Measurements from ENCODE around the gene ATRNL1.

ATRNL1 gene

DNA sequence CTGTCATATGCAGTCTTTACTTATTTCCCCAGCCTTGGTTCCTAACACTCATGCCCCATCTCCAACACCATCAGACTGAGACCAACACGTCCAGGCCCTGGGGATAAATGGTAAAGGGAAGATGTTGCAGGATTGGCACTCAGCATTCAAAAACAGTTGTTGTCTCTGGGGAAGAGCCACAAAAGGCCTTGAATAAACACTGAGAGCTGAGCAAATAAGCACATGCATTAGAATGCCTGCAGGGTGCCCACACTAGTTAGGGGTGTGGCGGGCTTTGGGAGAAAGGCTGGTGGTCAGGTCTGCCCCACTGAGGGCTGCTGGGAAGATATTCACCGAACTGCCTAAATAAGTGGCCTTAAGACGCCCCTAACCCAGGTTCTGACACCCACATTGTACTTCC, 788.9 kb downstream of the ATRNL1 start:
- Mint-ChIP-seq H3K36me3 (ENCODE audit: insufficient read depth) (no peaks in the 10 kb centered on the region), H3K9me3 (peaks cover 27% of the 10 kb centered on the region), H3K27me3 (no peaks in the 10 kb centered on the region)

DNA sequence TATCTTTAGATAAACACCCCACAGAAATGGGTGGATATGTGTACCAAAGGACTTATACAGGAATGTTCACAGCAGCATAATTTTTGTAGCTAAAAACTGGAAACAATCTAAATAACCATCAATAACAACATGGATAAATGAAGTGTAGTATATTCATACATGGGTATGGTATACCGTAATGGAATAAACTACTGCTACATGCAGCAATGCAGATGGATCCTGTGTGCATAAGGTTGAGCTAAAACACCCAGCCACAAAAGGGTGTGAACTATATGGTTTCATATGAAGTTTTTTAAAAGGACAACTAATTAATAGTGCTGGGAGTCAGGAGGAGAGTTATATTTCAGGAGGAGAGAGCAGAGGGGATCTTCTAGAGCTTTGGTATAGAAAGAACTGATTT, 790.2 kb downstream of the ATRNL1 start:
- Mint-ChIP-seq H3K36me3 (ENCODE audit: insufficient read depth) (no peaks in the 10 kb centered on the region), H3K4me3 (no peak overlapping the region), H3K27me3 (no peaks in the 10 kb centered on the region), H3K9me3 (peaks cover 38% of the 10 kb centered on the region), H3K4me1 (no peaks in the 10 kb centered on the region), H3K27ac (ENCODE audit: low read depth) (no peak overlapping the region)
- DNase-seq (ENCODE audit: low spot score in 2 of 2): no peak
- ATAC-seq (replicated peaks; ENCODE audit: extremely low read depth, poor library complexity, severe bottlenecking): no peak

More for the DNA sequence above, 788.9 kb downstream of the ATRNL1 start:
- DNase-seq (ENCODE audit: low spot score in 2 of 2): no peak
- Mint-ChIP-seq H3K27ac (ENCODE audit: low read depth) (no peak overlapping the region), H3K4me3 (no peak overlapping the region), H3K4me1 (no peaks in the 10 kb centered on the region)
- no peak for ATAC-seq (replicated peaks; ENCODE audit: extremely low read depth, poor library complexity, severe bottlenecking)

- Mint-ChIP-seq H3K4me1 (no peaks in the 10 kb centered on the region), H3K36me3 (ENCODE audit: insufficient read depth) (no peaks in the 10 kb centered on the region), H3K4me3 (no peak overlapping the region), H3K27me3 (no peaks in the 10 kb centered on the region), H3K27ac (ENCODE audit: low read depth) (no peak overlapping the region), H3K9me3 (peaks cover 45% of the 10 kb centered on the region)
- no peak for ATAC-seq (replicated peaks; ENCODE audit: extremely low read depth, poor library complexity, severe bottlenecking)
- DNase-seq (ENCODE audit: low spot score in 2 of 2): no peak
Measured at GRCh38 chr10:115884331-115884730, 791.2 kb downstream of the ATRNL1 start.

DNA sequence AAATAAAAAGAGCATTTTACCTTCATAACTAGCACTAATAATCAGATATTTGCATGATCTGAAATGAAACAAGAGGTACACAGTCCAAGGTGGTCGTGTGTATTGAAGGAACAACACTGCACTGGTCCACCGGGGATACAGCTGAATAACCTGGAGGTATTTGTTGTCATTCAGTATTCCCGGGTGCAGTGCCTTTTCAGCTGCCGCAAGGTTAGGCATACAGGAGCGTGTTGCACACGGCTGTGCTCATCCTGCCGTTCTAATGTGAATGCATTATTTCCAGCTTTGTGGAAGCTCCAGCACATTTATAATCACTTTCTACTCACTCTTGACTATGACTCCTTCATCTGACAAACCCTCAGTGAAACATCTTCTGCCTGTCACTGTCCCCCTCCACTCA, 802.0 kb downstream of the ATRNL1 start:
- DNase-seq (ENCODE audit: low spot score in 2 of 2) (no peak), ATAC-seq (replicated peaks; ENCODE audit: extremely low read depth, poor library complexity, severe bottlenecking) (no peak)
- peaks cover 16% of the 10 kb centered on the region for H3K9me3 Mint-ChIP-seq
- no peak overlapping the region for H3K4me3 Mint-ChIP-seq
- no peaks in the 10 kb centered on the region for H3K36me3 Mint-ChIP-seq (ENCODE audit: insufficient read depth)
- H3K27ac Mint-ChIP-seq (ENCODE audit: low read depth): no peak overlapping the region
- H3K27me3 Mint-ChIP-seq: no peaks in the 10 kb centered on the region
- H3K4me1 Mint-ChIP-seq: no peaks in the 10 kb centered on the region

- no peaks in the 10 kb centered on the region for H3K4me1 Mint-ChIP-seq
- peaks cover 13% of the 10 kb centered on the region for H3K9me3 Mint-ChIP-seq
- no peak for DNase-seq (ENCODE audit: low spot score in 2 of 2)
- H3K27me3 Mint-ChIP-seq: no peaks in the 10 kb centered on the region
- no peaks in the 10 kb centered on the region for H3K36me3 Mint-ChIP-seq (ENCODE audit: insufficient read depth)
- no peak overlapping the region for H3K27ac Mint-ChIP-seq (ENCODE audit: low read depth)
- ATAC-seq (replicated peaks; ENCODE audit: extremely low read depth, poor library complexity, severe bottlenecking): no peak
- H3K4me3 Mint-ChIP-seq: no peak overlapping the region
Measured at GRCh38 chr10:115898242-115898641, 805.1 kb downstream of the ATRNL1 start.

DNA sequence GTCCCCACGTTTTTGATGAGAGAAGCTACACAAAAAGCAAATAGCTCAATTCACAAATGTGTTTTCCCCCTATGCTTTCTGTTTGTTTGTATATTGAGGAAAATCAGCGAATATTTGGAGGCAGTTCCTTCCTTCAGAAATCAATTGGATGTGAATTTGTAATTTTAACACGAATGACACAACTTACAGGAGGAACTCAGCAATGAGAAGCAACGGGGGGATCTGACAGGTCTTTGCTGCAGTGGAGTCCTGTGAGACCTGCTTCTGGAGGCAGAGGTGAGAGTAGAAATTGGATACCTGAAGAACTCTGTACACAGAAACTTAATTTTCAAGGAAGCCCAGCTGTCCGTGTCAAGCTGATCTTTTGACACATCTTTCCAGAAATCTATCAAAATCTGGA, 809.4 kb downstream of the ATRNL1 start:
- Mint-ChIP-seq H3K27ac (ENCODE audit: low read depth) (no peak overlapping the region), H3K4me3 (no peak overlapping the region), H3K4me1 (no peaks in the 10 kb centered on the region), H3K9me3 (peaks cover 6% of the 10 kb centered on the region), H3K27me3 (no peaks in the 10 kb centered on the region), H3K36me3 (ENCODE audit: insufficient read depth) (no peaks in the 10 kb centered on the region)
- no peak for DNase-seq (ENCODE audit: low spot score in 2 of 2)
- ATAC-seq (replicated peaks; ENCODE audit: extremely low read depth, poor library complexity, severe bottlenecking): no peak

- no peak overlapping the region for H3K27ac Mint-ChIP-seq (ENCODE audit: low read depth)
- H3K27me3 Mint-ChIP-seq: no peaks in the 10 kb centered on the region
- DNase-seq (ENCODE audit: low spot score in 2 of 2): no peak
- H3K9me3 Mint-ChIP-seq: peaks cover 7% of the 10 kb centered on the region
- no peaks in the 10 kb centered on the region for H3K36me3 Mint-ChIP-seq (ENCODE audit: insufficient read depth)
- no peak for ATAC-seq (replicated peaks; ENCODE audit: extremely low read depth, poor library complexity, severe bottlenecking)
- no peaks in the 10 kb centered on the region for H3K4me1 Mint-ChIP-seq
- no peak overlapping the region for H3K4me3 Mint-ChIP-seq
Measured at GRCh38 chr10:115903207-115903606, 810.0 kb downstream of the ATRNL1 start.

GRCh38 chr10:115903845-115904244, 810.7 kb downstream of the ATRNL1 start:
- Mint-ChIP-seq H3K36me3 (ENCODE audit: insufficient read depth) (no peaks in the 10 kb centered on the region), H3K27ac (ENCODE audit: low read depth) (no peak overlapping the region), H3K4me1 (no peaks in the 10 kb centered on the region), H3K9me3 (peaks cover 13% of the 10 kb centered on the region), H3K4me3 (no peak overlapping the region), H3K27me3 (no peaks in the 10 kb centered on the region)
- no peak for ATAC-seq (replicated peaks; ENCODE audit: extremely low read depth, poor library complexity, severe bottlenecking)
- no peak for DNase-seq (ENCODE audit: low spot score in 2 of 2)

DNA sequence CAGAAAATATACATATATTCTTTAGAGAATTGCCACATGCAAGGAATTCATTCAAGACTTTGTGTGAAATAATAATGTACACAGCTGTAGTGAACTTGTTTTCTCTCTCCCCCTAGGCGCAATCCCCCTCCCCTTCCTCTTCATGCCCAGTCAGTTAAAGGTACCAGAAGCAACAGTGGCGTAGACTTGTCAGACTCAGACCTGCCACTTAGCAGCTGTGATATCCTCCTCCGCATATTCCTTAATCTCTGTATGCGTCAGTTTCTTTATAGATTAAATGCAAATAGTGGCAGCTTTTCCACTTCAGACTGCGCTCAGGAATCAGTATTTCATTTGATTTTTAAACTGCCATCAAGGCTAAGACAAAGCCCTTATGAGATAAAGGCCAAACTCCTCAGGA, 815.9 kb downstream of the ATRNL1 start:
- no peak overlapping the region for H3K4me3 Mint-ChIP-seq
- peaks cover 15% of the 10 kb centered on the region for H3K9me3 Mint-ChIP-seq
- H3K4me1 Mint-ChIP-seq: no peaks in the 10 kb centered on the region
- H3K36me3 Mint-ChIP-seq (ENCODE audit: insufficient read depth): no peaks in the 10 kb centered on the region
- no peak overlapping the region for H3K27ac Mint-ChIP-seq (ENCODE audit: low read depth)
- no peaks in the 10 kb centered on the region for H3K27me3 Mint-ChIP-seq
- ATAC-seq (replicated peaks; ENCODE audit: extremely low read depth, poor library complexity, severe bottlenecking) (no peak), DNase-seq (ENCODE audit: low spot score in 2 of 2) (no peak)

GRCh38 chr10:115909962-115910731, 817.0 kb downstream of the ATRNL1 start:
- DNase-seq (ENCODE audit: low spot score in 2 of 2) (no peak), ATAC-seq (replicated peaks; ENCODE audit: extremely low read depth, poor library complexity, severe bottlenecking) (no peak)
- Mint-ChIP-seq H3K4me3 (no peak overlapping the region), H3K9me3 (peaks cover 19% of the 10 kb centered on the region), H3K27me3 (no peaks in the 10 kb centered on the region), H3K27ac (ENCODE audit: low read depth) (no peak overlapping the region), H3K36me3 (ENCODE audit: insufficient read depth) (no peaks in the 10 kb centered on the region), H3K4me1 (no peaks in the 10 kb centered on the region)

GRCh38 chr10:115914475-115914874, 821.3 kb downstream of the ATRNL1 start:
- Mint-ChIP-seq H3K27me3 (no peaks in the 10 kb centered on the region), H3K4me1 (no peaks in the 10 kb centered on the region), H3K9me3 (peaks cover 6% of the 10 kb centered on the region), H3K4me3 (no peak overlapping the region), H3K36me3 (ENCODE audit: insufficient read depth) (no peaks in the 10 kb centered on the region), H3K27ac (ENCODE audit: low read depth) (no peak overlapping the region)
- DNase-seq (ENCODE audit: low spot score in 2 of 2) (no peak), ATAC-seq (replicated peaks; ENCODE audit: extremely low read depth, poor library complexity, severe bottlenecking) (no peak)

DNA sequence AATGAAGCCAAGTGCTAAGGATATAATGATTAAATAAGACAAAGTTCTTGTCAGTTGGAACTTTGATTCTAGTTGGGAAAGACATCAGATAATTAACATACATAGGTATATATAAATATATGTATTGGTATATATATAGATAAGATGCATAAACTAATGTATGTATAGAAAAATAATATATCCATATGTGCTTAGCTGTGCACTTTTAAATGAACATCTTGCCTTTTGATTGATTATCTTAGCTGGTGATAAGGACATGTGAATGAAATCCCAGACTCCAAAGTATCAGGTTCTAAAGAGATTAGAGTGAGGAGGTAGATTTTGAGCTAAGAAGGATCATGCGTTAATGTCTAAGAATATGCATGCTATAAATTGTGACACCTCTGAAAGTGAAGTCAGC, 822.3 kb downstream of the ATRNL1 start:
- H3K9me3 Mint-ChIP-seq: peaks cover 12% of the 10 kb centered on the region
- no peak for DNase-seq (ENCODE audit: low spot score in 2 of 2)
- no peaks in the 10 kb centered on the region for H3K4me1 Mint-ChIP-seq
- H3K36me3 Mint-ChIP-seq (ENCODE audit: insufficient read depth): no peaks in the 10 kb centered on the region
- H3K4me3 Mint-ChIP-seq: no peak overlapping the region
- ATAC-seq (replicated peaks; ENCODE audit: extremely low read depth, poor library complexity, severe bottlenecking): no peak
- no peaks in the 10 kb centered on the region for H3K27me3 Mint-ChIP-seq
- H3K27ac Mint-ChIP-seq (ENCODE audit: low read depth): no peak overlapping the region

- no peaks in the 10 kb centered on the region for H3K27me3 Mint-ChIP-seq
- no peak overlapping the region for H3K4me3 Mint-ChIP-seq
- H3K36me3 Mint-ChIP-seq (ENCODE audit: insufficient read depth): no peaks in the 10 kb centered on the region
- ATAC-seq (replicated peaks; ENCODE audit: extremely low read depth, poor library complexity, severe bottlenecking): no peak
- DNase-seq (ENCODE audit: low spot score in 2 of 2): no peak
- H3K9me3 Mint-ChIP-seq: peaks cover 22% of the 10 kb centered on the region
- no peaks in the 10 kb centered on the region for H3K4me1 Mint-ChIP-seq
- no peak overlapping the region for H3K27ac Mint-ChIP-seq (ENCODE audit: low read depth)
Measured at GRCh38 chr10:115918812-115919211, 825.6 kb downstream of the ATRNL1 start.

All from central memory CD8-positive, alpha-beta T cell (primary cell).